ENCODE measurements around the gene AGBL4. TPM values are rescaled to one million over a fixed set of nuclear protein-coding genes. Genes with fewer than 3 reads are reported as not detected.

The AGBL4 gene
- polyA plus RNA-seq, 3 donors: 0.05 TPM; not detected in 2

GRCh38 chr1:49626472-49626871 is 397.3 kb downstream of the AGBL4 start:
- no peak overlapping the region for H3K9ac ChIP-seq (ENCODE audit: insufficient read depth, low read length, poor library complexity, severe bottlenecking)
- no peaks in the 10 kb centered on the region for H3K27me3 ChIP-seq (ENCODE audit: control insufficient read depth in 2 of 2, insufficient read depth in 2 of 2, low read length in 2 of 2)
- no peaks in the 10 kb centered on the region for H3K36me3 ChIP-seq (replicated peaks in 1 of 2; ENCODE audit: control insufficient read depth in 1 of 2, insufficient read depth in 2 of 2, low read length in 2 of 2)
- no peak overlapping the region for H2AFZ ChIP-seq (ENCODE audit: insufficient read depth, low read depth, low read length, poor library complexity, severe bottlenecking)
- no peak overlapping the region for H3K27ac ChIP-seq (ENCODE audit: low read depth in 1 of 2, low read length in 2 of 2)
- H3K27me3 Mint-ChIP-seq (ENCODE audit: low read depth in 3 of 3): peaks cover 0 to 2% (median 1%) of the 10 kb centered on the region in 3 donors
- H3K9me3 Mint-ChIP-seq: peaks cover 0 to 3% (median 2%) of the 10 kb centered on the region in 7 donors
- no peaks in the 10 kb centered on the region for H4K20me1 ChIP-seq (ENCODE audit: insufficient read depth, low read length)
- no peaks in the 10 kb centered on the region for H3K36me3 Mint-ChIP-seq
- H3K4me3 Mint-ChIP-seq: no peak overlapping the region
- intact Hi-C loops (cut with micrococcal nuclease): no loop called here
- no peak for DNase-seq
- no peak overlapping the region for H3K4me3 ChIP-seq (replicated peaks in 1 of 3; ENCODE audit: low read depth in 2 of 3, low read length in 3 of 3)
- H3K4me1 Mint-ChIP-seq: no peaks in the 10 kb centered on the region
- no peaks in the 10 kb centered on the region for H3K79me2 ChIP-seq (ENCODE audit: insufficient read depth, low read length)
- H3K9me3 ChIP-seq (replicated peaks in 1 of 2; ENCODE audit: control insufficient read depth in 1 of 2, insufficient read depth in 1 of 2, low read length in 2 of 2): no peaks in the 10 kb centered on the region
- no peak for TF ChIP-seq CTCF (IDR thresholded peaks at IDR 0.05)
- no peak overlapping the region for H3K27ac Mint-ChIP-seq
- H3K4me2 ChIP-seq (replicated peaks; ENCODE audit: extremely low read depth, low read length, poor library complexity, severe bottlenecking): no peak overlapping the region
- H3K4me1 ChIP-seq (ENCODE audit: control insufficient read depth in 1 of 2, insufficient read depth in 2 of 2, low read length in 2 of 2): no peaks in the 10 kb centered on the region

- WGBS (ENCODE audit: insufficient coverage): 60% methylated on average over 1 of the region's 3 CpGs
- Histone ChIP-seq H3K27me3 (ENCODE audit: control insufficient read depth in 2 of 2, insufficient read depth in 2 of 2, low read length in 2 of 2) (no peaks in the 10 kb centered on the region), H3K27ac (ENCODE audit: low read depth in 1 of 2, low read length in 2 of 2) (no peak overlapping the region), H3K9me3 (replicated peaks in 1 of 2; ENCODE audit: control insufficient read depth in 1 of 2, insufficient read depth in 1 of 2, low read length in 2 of 2) (no peaks in the 10 kb centered on the region), H4K20me1 (ENCODE audit: insufficient read depth, low read length) (no peaks in the 10 kb centered on the region), H2AFZ (ENCODE audit: insufficient read depth, low read depth, low read length, poor library complexity, severe bottlenecking) (no peak overlapping the region), H3K79me2 (ENCODE audit: insufficient read depth, low read length) (no peaks in the 10 kb centered on the region), H3K4me2 (replicated peaks; ENCODE audit: extremely low read depth, low read length, poor library complexity, severe bottlenecking) (no peak overlapping the region), H3K9ac (ENCODE audit: insufficient read depth, low read length, poor library complexity, severe bottlenecking) (no peak overlapping the region), H3K4me3 (replicated peaks in 1 of 3; ENCODE audit: low read depth in 2 of 3, low read length in 3 of 3) (no peak overlapping the region), H3K4me1 (ENCODE audit: control insufficient read depth in 1 of 2, insufficient read depth in 2 of 2, low read length in 2 of 2) (no peaks in the 10 kb centered on the region), H3K36me3 (replicated peaks in 1 of 2; ENCODE audit: control insufficient read depth in 1 of 2, insufficient read depth in 2 of 2, low read length in 2 of 2) (no peaks in the 10 kb centered on the region)
- DNase-seq: no peak
- H3K9me3 Mint-ChIP-seq: peaks cover 0 to 19% (median 3%) of the 10 kb centered on the region in 7 donors
- peaks cover 0 to 2% (median 1%) of the 10 kb centered on the region in 3 donors for H3K27me3 Mint-ChIP-seq (ENCODE audit: low read depth in 3 of 3)
- TF ChIP-seq CTCF (IDR thresholded peaks at IDR 0.05): no peak
- H3K4me1 Mint-ChIP-seq: no peaks in the 10 kb centered on the region
- intact Hi-C loops (cut with micrococcal nuclease): no loop called here
- H3K36me3 Mint-ChIP-seq: no peaks in the 10 kb centered on the region
- no peak overlapping the region for H3K4me3 Mint-ChIP-seq
- H3K27ac Mint-ChIP-seq: no peak overlapping the region
Observed at GRCh38 chr1:49622877-49623276, 400.9 kb downstream of the AGBL4 start.
